Loucy (cell line): ENCODE measurements around the gene SH3GL1.

ENCODE experiments used
- H2AFZ ChIP-seq: fragments of 200-600 bp; sonication (generic); 2 replicates; pipeline ENCODE4 v1.6.0; 2016; ENCODE audit warnings: antibody characterized with exemption, mild to moderate bottlenecking, low read length, moderate library complexity
- H3F3A ChIP-seq: fragments of 200-600 bp; 2 replicates; pipeline ENCODE4 v1.6.0; 2016; ENCODE audit warnings: antibody characterized with exemption, low read depth, mild to moderate bottlenecking
- H3K27me3 ChIP-seq: fragments of 200-600 bp; sonication (generic); 2 replicates; pipeline ENCODE4 v1.6.1; 2014; ENCODE audit warnings: low read length, mild to moderate bottlenecking; ENCODE audit not compliant: insufficient read depth, poor library complexity, severe bottlenecking
- H3K36me3 ChIP-seq: fragments of 200-600 bp; sonication (generic); 2 replicates; pipeline ENCODE4 v1.6.1; 2016; ENCODE audit warnings: low read length; ENCODE audit not compliant: insufficient read depth
- H3K4me1 ChIP-seq: fragments of 200-600 bp; sonication (generic); 2 replicates; pipeline ENCODE4 v1.5.1; 2014; ENCODE audit warnings: low read length, mild to moderate bottlenecking; ENCODE audit not compliant: insufficient read depth, poor library complexity, severe bottlenecking
- H3K4me2 ChIP-seq: fragments of 200-600 bp; sonication (generic); 2 replicates; pipeline ENCODE4 v1.6.0; 2014; ENCODE audit warnings: antibody characterized with exemption, low read length, low read depth, mild to moderate bottlenecking; ENCODE audit not compliant: poor library complexity, severe bottlenecking
- H3K4me3 ChIP-seq: fragments of 200-600 bp; sonication (generic); 2 replicates; pipeline ENCODE4 v1.5.1; 2014; ENCODE audit warnings: low read length, mild to moderate bottlenecking, mixed read lengths; ENCODE audit not compliant: poor library complexity, severe bottlenecking
- H3K79me2 ChIP-seq: fragments of 200-600 bp; sonication (generic); 2 replicates; pipeline ENCODE4 v1.6.1; 2014; ENCODE audit warnings: low read length; ENCODE audit not compliant: insufficient read depth
- H3K9ac ChIP-seq: fragments of 200-600 bp; sonication (generic); 2 replicates; pipeline ENCODE4 v1.6.0; 2014; ENCODE audit warnings: mild to moderate bottlenecking, low read depth, low read length, moderate library complexity; ENCODE audit not compliant: poor library complexity, severe bottlenecking
- H3K9me2 ChIP-seq: fragments of 200-600 bp; sonication (generic); replicated peaks from 2 replicates; pipeline ENCODE4 v1.6.1; 2016; ENCODE audit warnings: low read depth, low read length, mixed read lengths
- H3K9me3 ChIP-seq: fragments of 200-600 bp; sonication (generic); 2 replicates; pipeline ENCODE4 v1.6.1; 2014; ENCODE audit warnings: mild to moderate bottlenecking, antibody characterized with exemption, low read length, low read depth; ENCODE audit not compliant: insufficient read depth
- H4K20me1 ChIP-seq: fragments of 200-600 bp; sonication (generic); 2 replicates; pipeline ENCODE4 v1.6.0; 2014; ENCODE audit warnings: antibody characterized with exemption, low read length, mild to moderate bottlenecking; ENCODE audit not compliant: insufficient read depth, poor library complexity, severe bottlenecking
- EZH2phosphoT487 ChIP-seq: fragments of 200-600 bp; IDR thresholded peaks from 2 replicates; pipeline ENCODE4 v1.6.1; 2018; ENCODE audit warnings: antibody characterized with exemption, mild to moderate bottlenecking, moderate library complexity, borderline replicate concordance
- TF ChIP-seq, protein P1 (sequence below): fragments of 200-600 bp; sonication (generic); conservative IDR thresholded peaks from 2 replicates; pipeline ENCODE4 v1.5.1; 2014; ENCODE audit warnings: mild to moderate bottlenecking, antibody characterized with exemption, low read length

Gene SH3GL1

DNA sequence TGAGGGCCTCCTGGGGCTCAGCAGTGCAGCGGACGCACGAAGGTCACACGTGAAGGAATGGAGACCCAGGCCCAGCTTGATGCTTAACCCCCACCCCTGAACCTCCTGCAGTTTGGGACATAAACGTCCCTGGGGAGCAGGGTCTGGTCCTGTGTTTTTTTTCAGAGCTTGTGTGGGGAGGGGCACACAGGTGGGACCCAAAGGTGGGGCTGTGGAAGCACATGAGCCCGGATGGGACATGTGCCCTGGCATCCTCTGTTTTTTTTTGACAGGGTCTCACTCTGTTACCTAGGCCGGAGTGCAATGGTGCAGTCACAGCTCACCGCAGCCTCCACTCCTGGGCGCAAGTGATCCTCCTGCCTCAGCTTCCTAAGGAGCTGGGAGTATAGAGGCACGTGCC, 36.8 kb upstream of the SH3GL1 start:
- no peak overlapping the region for H3K4me3 ChIP-seq
- H3K4me1 ChIP-seq, result no peaks in the 10 kb centered on the region
- no peaks in the 10 kb centered on the region for H3K9me2 ChIP-seq
- H4K20me1 ChIP-seq, result no peaks in the 10 kb centered on the region
- TF ChIP-seq, protein P1, sequence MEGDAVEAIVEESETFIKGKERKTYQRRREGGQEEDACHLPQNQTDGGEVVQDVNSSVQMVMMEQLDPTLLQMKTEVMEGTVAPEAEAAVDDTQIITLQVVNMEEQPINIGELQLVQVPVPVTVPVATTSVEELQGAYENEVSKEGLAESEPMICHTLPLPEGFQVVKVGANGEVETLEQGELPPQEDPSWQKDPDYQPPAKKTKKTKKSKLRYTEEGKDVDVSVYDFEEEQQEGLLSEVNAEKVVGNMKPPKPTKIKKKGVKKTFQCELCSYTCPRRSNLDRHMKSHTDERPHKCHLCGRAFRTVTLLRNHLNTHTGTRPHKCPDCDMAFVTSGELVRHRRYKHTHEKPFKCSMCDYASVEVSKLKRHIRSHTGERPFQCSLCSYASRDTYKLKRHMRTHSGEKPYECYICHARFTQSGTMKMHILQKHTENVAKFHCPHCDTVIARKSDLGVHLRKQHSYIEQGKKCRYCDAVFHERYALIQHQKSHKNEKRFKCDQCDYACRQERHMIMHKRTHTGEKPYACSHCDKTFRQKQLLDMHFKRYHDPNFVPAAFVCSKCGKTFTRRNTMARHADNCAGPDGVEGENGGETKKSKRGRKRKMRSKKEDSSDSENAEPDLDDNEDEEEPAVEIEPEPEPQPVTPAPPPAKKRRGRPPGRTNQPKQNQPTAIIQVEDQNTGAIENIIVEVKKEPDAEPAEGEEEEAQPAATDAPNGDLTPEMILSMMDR, result no peak
- no peak for TF ChIP-seq EZH2phosphoT487
- H3K9me3 ChIP-seq, result no peaks in the 10 kb centered on the region
- no peak overlapping the region for H3K4me2 ChIP-seq
- H3K9ac ChIP-seq, result no peak overlapping the region
- no peaks in the 10 kb centered on the region for H3F3A ChIP-seq
- peaks cover 70% of the 10 kb centered on the region; the same call in 1 of the 2 replicates for H3K36me3 ChIP-seq
- no peaks in the 10 kb centered on the region for H3K79me2 ChIP-seq
- no peak overlapping the region for H2AFZ ChIP-seq
- H3K27me3 ChIP-seq, result no peaks in the 10 kb centered on the region

GRCh38 chr19:4436231-4436630, 35.9 kb upstream of the SH3GL1 start:
- H3F3A ChIP-seq, result no peaks in the 10 kb centered on the region
- H3K4me1 ChIP-seq, result no peaks in the 10 kb centered on the region
- peaks cover 76% of the 10 kb centered on the region; the same call in 1 of the 2 replicates for H3K36me3 ChIP-seq
- no peak overlapping the region for H3K4me3 ChIP-seq
- no peak overlapping the region for H3K9ac ChIP-seq
- no peak overlapping the region for H3K4me2 ChIP-seq
- H4K20me1 ChIP-seq, result no peaks in the 10 kb centered on the region
- no peaks in the 10 kb centered on the region for H3K9me2 ChIP-seq
- no peaks in the 10 kb centered on the region for H3K9me3 ChIP-seq
- H3K27me3 ChIP-seq, result no peaks in the 10 kb centered on the region
- TF ChIP-seq, protein P1, result no peak
- no peak for TF ChIP-seq EZH2phosphoT487
- no peak overlapping the region for H2AFZ ChIP-seq
- no peaks in the 10 kb centered on the region for H3K79me2 ChIP-seq

DNA sequence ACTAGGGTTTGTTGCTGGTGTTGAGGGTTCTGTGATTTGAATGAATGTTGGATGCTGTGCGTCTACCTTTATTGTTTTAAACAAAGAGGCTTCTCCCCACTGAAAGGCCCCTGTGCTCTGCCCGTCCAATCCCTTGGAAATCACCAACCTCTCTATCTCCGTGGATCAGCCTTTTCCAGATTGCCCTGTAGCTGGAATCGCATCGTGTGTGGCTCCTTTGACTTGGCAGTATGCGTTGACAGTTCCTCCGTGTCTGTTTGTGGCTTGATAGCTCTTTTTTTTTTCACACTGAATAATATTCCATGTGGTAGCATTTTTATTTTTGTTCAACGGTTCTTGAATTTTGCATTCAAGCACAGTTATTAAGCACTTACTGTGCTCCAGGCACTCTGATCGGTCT, 34.0 kb upstream of the SH3GL1 start:
- Histone ChIP-seq H3K27me3 (no peaks in the 10 kb centered on the region), H3K9me2 (no peaks in the 10 kb centered on the region), H3K4me3 (no peak overlapping the region), H3K4me2 (no peak overlapping the region), H3K9ac (no peak overlapping the region), H4K20me1 (no peaks in the 10 kb centered on the region), H3K9me3 (no peaks in the 10 kb centered on the region), H3K36me3 (peaks cover 81% of the 10 kb centered on the region; the same call in 1 of the 2 replicates), H3K4me1 (no peaks in the 10 kb centered on the region), H3K79me2 (no peaks in the 10 kb centered on the region), H3F3A (no peaks in the 10 kb centered on the region), H2AFZ (no peak overlapping the region)
- no peak for TF ChIP-seq EZH2phosphoT487
- TF ChIP-seq, protein P1, result no peak
